Activated CD4-positive, CD25-positive, alpha-beta regulatory T cell (primary cell): ENCODE data around the gene APLNR.

ENCODE experiments used
- DNase-seq, 4 experiments: peaks; one replicate each; lab custom pipeline; 2025; lab: John Stamatoyannopoulos, UW

APLNR gene

GRCh38 chr11:57251491-57252104 is 14.5 kb upstream of the APLNR start:
- no peak for DNase-seq

- no peak for DNase-seq
Measured at GRCh38 chr11:57251037-57251436, 14.0 kb upstream of the APLNR start.

GRCh38 chr11:57249384-57250319 is 12.6 kb upstream of the APLNR start:
- no peak for DNase-seq

- no peak for DNase-seq
Measured at GRCh38 chr11:57248780-57249383, 11.8 kb upstream of the APLNR start.

GRCh38 chr11:57244911-57245310 is 7.9 kb upstream of the APLNR start:
- no peak for DNase-seq

GRCh38 chr11:57241353-57241972 is 4.4 kb upstream of the APLNR start:
- DNase-seq, result no peak

- no peak for DNase-seq
Measured at GRCh38 chr11:57240757-57241156, 3.7 kb upstream of the APLNR start.

- DNase-seq, result no peak
Measured at GRCh38 chr11:57240007-57240406, 3.0 kb upstream of the APLNR start.

GRCh38 chr11:57239348-57239747 is 2.3 kb upstream of the APLNR start:
- DNase-seq, result no peak

- no peak for DNase-seq
Measured at GRCh38 chr11:57235761-57236703, 1.0 kb downstream of the APLNR start.

GRCh38 chr11:57233702-57234101 is 3.3 kb downstream of the APLNR start:
- DNase-seq, result no peak

- DNase-seq, result no peak
Measured at GRCh38 chr11:57231539-57232253, 5.4 kb downstream of the APLNR start.

GRCh38 chr11:57230791-57231538 is 6.1 kb downstream of the APLNR start:
- no peak for DNase-seq

GRCh38 chr11:57230316-57230715 is 6.7 kb downstream of the APLNR start:
- no peak for DNase-seq

GRCh38 chr11:57228600-57228999 is 8.4 kb downstream of the APLNR start:
- no peak for DNase-seq

- DNase-seq, result no peak
Measured at GRCh38 chr11:57224537-57224936, 12.5 kb downstream of the APLNR start.

- DNase-seq, result no peak
Measured at GRCh38 chr11:57224128-57224527, 12.9 kb downstream of the APLNR start.

- no peak for DNase-seq
Measured at GRCh38 chr11:57223601-57224000, 13.4 kb downstream of the APLNR start.

- DNase-seq, result no peak
Measured at GRCh38 chr11:57222239-57222638, 14.8 kb downstream of the APLNR start.

GRCh38 chr11:57219021-57219627 is 17.9 kb downstream of the APLNR start:
- DNase-seq, result no peak
